ENCODE data around the gene TMEM196. TPM values are rescaled to one million over a fixed set of nuclear protein-coding genes. Genes with fewer than 3 reads are reported as not detected.

The TMEM196 gene
- total and polyA plus RNA-seq, 2 donors (not counting 3 experiments of a cell fraction or from before 2014, with no cell fraction given): not detected

DNA sequence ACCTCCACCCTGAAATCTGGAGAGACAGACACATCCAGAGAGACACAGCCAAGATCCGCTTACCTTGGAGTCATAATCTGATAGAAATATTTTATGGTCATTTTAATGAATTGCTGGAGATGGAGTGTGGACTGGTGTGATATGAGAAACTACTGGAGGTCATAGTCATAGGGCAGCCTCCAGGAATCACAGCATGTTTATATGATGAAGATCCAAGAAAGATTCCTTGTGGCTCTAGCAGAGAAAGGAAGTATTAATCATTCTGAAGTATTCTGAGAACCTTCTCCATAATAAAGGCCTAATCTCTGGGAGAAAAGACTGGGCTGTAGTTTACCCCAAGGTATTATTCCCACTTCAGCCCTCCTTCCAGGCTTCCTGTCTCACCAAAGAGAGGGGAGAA lies 102.6 kb downstream of the TMEM196 start:
- no peaks in the 10 kb centered on the region for H3K4me1 ChIP-seq (ENCODE audit: control insufficient read depth, extremely low read depth, insufficient read depth, low read length)
- BruUV-seq (replicated peaks): no TSS peak

More for the DNA sequence above, 102.6 kb downstream of the TMEM196 start:
- no peak for FAIRE-seq
- H3K4me2 ChIP-seq (ENCODE audit: insufficient read depth, low read length): no peak overlapping the region
- H3K9ac ChIP-seq (replicated peaks; ENCODE audit: extremely low read depth, insufficient read depth, low read length): no peak overlapping the region
- no peaks in the 10 kb centered on the region for H3K9me3 ChIP-seq (replicated peaks; ENCODE audit: control insufficient read depth, insufficient read depth, low read length)
- intact Hi-C loops (cut with micrococcal nuclease) (no loop called here), dilution Hi-C loops (cut with MboI; ENCODE audit: extremely low pct_ligation_motif_present, low sequenced_read_pairs) (no loop called here)
- H3K27ac ChIP-seq (ENCODE audit: insufficient read depth, low read depth, low read length): no peak overlapping the region
- TF ChIP-seq POLR2AphosphoS5 (IDR thresholded peaks at IDR 0.05; ENCODE audit: insufficient read depth, low read depth, low read length): no peak
- no peak for TF ChIP-seq FOS (IDR thresholded peaks at IDR 0.05; ENCODE audit: borderline replicate concordance, insufficient read depth, low read length)
- H3K4me3 ChIP-seq (replicated peaks in 1 of 3; ENCODE audit: insufficient read depth in 1 of 3, low read depth in 1 of 3, low read length in 3 of 3): no peak overlapping the region
- no peaks in the 10 kb centered on the region for H3K9me1 ChIP-seq (replicated peaks; ENCODE audit: control insufficient read depth, extremely low read depth, insufficient read depth, low read length)
- peaks cover 0 to 6% of the 10 kb centered on the region in 2 experiments for H3K27me3 ChIP-seq (ENCODE audit: control insufficient read depth in 2 of 2, insufficient read depth in 2 of 2, low read length in 2 of 2)
- ChIA-PET POLR2A (no interaction called here), CTCF (no interaction called here)
- H2AFZ ChIP-seq (ENCODE audit: low read depth, low read length): no peak overlapping the region
- H3K36me3 ChIP-seq (ENCODE audit: control insufficient read depth in 2 of 2, extremely low read depth in 1 of 2, insufficient read depth in 2 of 2, low read length in 2 of 2): no peaks in the 10 kb centered on the region
- H4K20me1 ChIP-seq (replicated peaks; ENCODE audit: control insufficient read depth, extremely low read depth, insufficient read depth, low read length): no peaks in the 10 kb centered on the region
- DNase-seq (ENCODE audit: low read depth, low spot score): no peak
- H3K79me2 ChIP-seq (ENCODE audit: control insufficient read depth, insufficient read depth, low read length): no peaks in the 10 kb centered on the region

Small RNA genes within 50 kb of the gene (microRNA-seq; reads per million reads assigned to microRNA genes)
- not detected for gene MIR3146 (ENCODE audit: borderline number of aligned reads, borderline replicate concordance)

Small RNA genes within 50 kb of the gene (small RNA-seq; reads per million reads assigned to genes)
- gene MIR3146 (ENCODE audit: insufficient read depth, insufficient read length, low read depth, low replicate concordance): not detected

Other genes starting within 250 kb of the TMEM196 start
- gene POLR1F, start 64.6 kb downstream of the TMEM196 start, total RNA-seq: 21.0 and 27.0 TPM in 2 replicates
- gene POLR1F, start 64.6 kb downstream of the TMEM196 start, polyA plus RNA-seq: 7.9 and 10.4 TPM in 2 replicates